Activated CD8-positive, alpha-beta memory T cell treated with anti-CD3 and anti-CD28 coated beads, Interleukin-2, amount 50 U/mL, for 48 hours (primary cell): ENCODE results near the gene PRDM13.
A peak's percentile ranks its signal among the peaks of the same experiment; 100 is the strongest.
"Not testable (repeated sequence)": the region's sequence is repeated elsewhere in the genome, so short reads cannot be mapped to it uniquely, and the experiment has no call there.

Source experiments
- DNase-seq: peaks from one replicate; pipeline ENCODE4 v3.0.0-alpha.2; 2020

Gene PRDM13

GRCh38 chr6:99604166-99605073 is 2.2 kb upstream of the PRDM13 start:
- DNase-seq, result no peak

DNA sequence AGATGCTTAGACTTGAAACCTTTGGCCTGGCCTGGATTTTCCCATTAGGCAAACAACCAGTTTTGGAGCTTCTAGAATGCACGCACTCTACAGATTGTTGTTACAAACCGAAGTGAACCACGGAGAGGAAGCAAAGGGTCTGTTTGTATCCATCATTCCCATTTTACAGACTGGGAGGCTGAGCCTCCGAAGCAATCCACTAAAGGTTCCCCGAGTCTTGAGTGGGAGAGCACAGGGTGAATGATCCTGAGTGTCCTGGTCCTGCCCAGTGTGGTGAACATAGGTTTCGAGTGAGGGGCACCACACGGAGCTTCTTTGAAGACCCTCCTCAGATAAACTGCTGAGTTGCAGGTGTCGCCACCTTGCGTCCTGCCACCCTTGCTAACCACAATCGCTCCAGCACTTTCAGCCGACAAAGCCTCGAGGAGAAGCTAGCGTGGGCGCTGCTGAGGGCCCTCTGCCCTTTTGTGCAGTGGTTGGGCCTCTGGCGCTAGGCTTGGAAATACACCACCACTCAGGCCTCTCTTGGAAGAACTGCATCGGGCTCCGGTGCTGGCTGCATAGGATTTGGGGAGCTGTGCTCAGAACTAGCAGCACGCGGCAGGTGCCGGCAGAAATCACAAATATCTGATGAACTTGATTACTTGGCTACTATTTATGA is 1.4 kb upstream of the PRDM13 start:
- no peak for DNase-seq

DNA sequence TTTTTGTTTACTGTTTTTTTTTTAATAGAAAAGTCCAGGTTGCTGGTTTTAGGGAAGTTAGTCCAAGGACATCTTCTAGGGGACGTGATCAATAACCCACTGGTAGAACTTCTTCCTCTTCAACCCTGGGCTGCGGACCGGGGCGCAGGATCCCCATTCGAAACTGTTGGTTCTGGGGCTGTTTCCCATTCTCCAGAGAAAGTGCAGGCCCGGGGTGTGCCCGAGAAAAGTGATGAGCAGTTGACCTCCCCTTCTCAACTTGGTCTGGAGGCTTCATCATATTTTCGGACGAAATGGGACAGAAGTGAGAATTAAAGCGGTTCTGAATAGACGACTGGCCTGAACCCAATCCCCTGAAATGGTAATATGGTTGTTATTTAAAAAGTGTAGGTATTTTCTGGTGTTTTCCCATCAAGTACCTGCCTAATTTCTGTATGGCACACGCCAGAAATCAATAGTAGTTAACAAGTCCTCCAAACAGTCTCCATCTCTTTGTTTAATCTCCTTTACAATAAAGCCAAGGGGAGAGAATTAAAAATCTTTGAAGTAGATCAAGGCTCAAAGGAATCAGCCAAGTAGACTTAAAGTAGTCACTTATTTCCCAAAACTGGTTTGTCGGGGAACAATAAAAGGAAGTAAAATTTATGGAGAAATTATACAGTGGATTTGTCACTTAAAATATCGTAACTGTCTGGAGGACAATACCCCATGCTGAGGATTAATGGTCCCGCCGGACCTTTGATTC is 550 bp upstream of the PRDM13 start:
- no peak for DNase-seq

- no peak for DNase-seq
These were observed 893 bp downstream of the PRDM13 start for GRCh38 chr6:99607416-99608036.

- DNase-seq, result no peak
These were observed 1.6 kb downstream of the PRDM13 start for GRCh38 chr6:99608059-99608885.

- DNase-seq, result no peak
These were observed 2.4 kb downstream of the PRDM13 start for GRCh38 chr6:99608886-99609482.

- no peak for DNase-seq
These were observed 3.4 kb downstream of the PRDM13 start for GRCh38 chr6:99609905-99610489.

DNA sequence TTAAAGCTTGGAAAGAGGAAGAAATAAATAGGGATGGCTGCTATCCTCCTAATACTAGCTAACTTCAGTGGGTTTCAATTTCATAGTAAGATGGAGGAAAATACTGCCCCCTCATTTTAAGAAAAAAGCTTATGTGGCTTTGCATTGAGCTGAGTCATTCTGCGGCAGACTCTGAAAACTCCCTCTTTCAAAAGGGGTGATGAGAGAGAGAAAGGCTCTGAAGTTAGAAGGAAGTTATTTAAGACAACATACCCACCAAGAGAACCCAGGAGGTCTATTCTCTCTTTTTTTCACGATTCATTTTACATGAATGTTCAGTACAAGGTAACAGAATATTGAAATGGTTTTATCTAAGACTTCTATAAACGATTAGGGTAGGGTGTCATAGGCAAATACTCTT is 4.5 kb downstream of the PRDM13 start:
- DNase-seq, result no peak

DNA sequence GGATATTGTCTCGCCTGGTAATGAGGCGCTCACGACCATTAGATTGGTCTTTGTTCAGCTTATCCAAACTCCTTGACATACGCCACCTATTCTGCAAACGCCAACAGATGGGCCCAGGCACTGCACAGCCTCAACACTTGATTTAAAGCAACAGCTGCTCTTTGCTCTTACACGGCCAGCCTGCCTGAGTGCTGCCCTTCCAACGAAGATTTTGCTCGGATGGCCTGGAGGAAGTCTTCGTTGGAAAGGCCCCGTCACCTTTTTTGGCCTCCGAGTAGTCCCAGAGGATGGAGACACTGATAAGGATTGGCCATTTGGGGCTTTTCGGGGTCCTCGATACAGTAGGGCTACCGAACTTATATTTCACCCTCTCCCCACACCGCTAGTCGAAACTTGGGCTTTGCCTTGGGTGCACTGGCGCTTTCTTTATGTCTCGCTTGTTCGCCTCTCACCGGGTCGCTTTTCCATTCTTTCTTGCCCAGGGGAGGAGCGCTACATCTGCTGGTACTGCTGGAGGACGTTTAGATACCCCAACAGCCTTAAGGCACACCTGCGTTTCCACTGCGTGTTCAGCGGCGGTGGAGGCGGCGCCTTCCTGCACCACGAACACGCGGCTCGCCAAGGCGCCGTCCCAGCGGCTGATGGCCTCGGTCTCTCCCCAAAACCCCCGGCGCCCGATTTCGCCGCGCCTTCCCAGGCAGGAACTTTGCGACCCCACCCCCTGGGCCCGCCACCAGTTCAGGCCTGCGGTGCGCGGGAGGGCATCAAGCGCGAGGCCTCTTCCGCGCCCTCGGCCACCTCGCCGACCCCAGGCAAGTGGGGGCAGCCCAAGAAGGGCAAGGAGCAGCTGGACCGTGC is 6.1 kb downstream of the PRDM13 start:
- no peak for DNase-seq

- DNase-seq, result peak; percentile 76
These were observed 6.7 kb downstream of the PRDM13 start for GRCh38 chr6:99613409-99613704.

DNA sequence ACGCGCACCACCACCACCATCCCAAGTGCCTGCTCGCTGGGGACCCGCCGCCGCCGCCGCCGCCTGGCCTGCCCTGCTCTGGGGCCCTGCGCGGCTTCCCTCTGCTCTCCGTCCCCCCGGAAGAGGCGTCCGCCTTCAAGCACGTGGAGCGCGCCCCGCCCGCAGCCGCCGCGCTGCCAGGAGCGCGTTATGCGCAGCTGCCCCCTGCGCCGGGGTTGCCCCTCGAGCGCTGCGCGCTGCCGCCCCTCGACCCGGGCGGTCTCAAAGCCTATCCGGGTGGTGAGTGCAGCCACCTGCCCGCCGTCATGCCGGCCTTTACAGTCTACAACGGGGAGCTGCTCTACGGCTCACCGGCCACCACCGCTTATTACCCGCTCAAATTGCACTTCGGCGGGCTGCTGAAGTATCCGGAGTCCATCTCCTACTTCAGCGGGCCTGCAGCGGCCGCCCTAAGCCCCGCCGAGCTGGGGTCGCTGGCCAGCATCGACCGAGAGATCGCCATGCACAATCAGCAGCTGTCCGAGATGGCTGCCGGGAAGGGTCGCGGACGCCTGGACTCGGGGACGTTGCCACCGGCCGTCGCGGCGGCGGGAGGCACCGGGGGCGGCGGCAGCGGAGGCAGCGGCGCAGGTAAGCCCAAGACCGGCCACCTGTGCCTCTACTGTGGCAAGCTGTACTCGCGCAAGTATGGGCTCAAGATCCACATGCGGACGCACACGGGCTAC is 7.2 kb downstream of the PRDM13 start:
- peak; percentile 65 for DNase-seq

DNA sequence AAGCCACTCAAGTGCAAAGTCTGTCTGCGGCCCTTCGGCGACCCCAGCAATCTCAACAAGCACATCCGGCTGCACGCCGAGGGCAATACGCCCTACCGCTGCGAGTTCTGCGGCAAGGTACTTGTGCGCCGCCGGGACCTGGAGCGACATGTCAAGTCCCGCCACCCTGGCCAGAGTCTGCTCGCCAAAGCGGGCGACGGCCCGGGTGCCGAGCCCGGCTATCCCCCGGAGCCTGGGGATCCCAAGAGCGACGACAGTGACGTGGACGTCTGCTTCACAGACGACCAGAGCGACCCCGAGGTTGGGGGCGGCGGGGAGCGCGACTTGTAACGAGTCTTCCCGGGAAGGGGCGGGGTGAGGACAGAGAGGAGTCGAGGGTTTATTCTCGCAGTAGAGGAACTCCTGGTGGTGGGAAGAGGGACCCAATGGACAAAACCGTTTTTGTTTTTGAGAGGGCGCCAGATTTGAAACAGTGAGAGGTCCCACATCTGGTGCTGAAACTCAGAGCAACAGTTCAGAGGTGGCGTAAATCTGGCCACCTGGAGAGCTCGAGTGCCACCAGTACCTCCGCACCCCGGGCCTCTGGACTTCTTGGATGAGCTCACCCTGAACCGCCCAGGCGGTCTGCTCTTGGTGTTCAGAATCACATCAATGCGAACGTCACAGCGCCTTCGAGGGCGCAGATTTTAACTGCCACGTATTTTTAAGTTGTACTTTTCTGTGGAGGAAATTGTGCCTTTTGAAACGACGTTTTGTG is 8.0 kb downstream of the PRDM13 start:
- DNase-seq, result peak; percentile 69

DNA sequence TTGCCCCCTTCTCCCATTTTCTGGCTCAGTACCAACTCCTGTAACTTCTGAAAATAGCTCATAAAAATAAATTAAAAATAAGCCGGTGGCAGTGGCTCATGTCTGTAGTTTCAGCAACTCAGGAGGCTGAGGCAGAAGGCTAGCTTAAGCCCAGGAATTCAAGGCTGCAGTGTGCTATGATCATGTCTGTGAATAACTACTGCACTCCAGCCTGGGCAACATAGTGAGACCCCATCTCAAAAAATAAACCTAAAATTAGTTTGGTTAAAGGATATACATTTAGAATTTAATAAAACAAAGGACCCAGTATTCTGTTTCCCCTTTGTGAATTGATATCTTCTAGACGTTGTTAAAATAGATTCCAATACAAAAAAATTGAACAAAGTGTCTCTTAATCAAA is 10.5 kb downstream of the PRDM13 start:
- DNase-seq, result no peak

GRCh38 chr6:99618649-99619408 is 12.2 kb downstream of the PRDM13 start:
- DNase-seq, result no peak

GRCh38 chr6:99619409-99619762 is 12.8 kb downstream of the PRDM13 start:
- no peak for DNase-seq

- DNase-seq, result not testable (repeated sequence)
These were observed 15.4 kb downstream of the PRDM13 start for GRCh38 chr6:99622044-99622443.

DNA sequence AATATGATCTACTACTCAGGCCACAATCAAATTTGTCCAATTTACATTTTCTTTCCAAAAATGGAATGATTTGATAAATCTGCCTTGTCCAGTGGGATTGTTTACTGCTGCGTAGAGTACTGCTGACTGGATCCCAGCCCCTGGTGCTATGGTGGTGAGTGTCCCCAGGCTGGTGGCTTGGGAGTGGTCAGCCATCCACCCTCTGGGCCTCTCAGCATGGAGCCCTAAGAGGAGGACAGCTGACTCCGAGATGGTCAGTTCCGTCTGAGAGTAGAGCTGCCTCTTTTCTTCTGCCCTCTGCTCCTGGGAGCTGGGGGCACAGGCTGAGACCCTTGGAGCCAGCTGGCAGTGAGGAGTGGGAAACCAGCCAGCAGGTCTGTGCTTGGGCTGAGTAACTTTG is 22.7 kb downstream of the PRDM13 start:
- DNase-seq, result no peak

GRCh38 chr6:99637629-99638028 is 31.0 kb downstream of the PRDM13 start:
- DNase-seq, result no peak
